GM18858 (cell line): ENCODE results near the gene DLX5.

Source experiments
- ATAC-seq: cut with Tn5 transposase; IDR thresholded peaks from one replicate; pipeline ENCODE4 v1.9.1; 2021; ENCODE audit not compliant: unreplicated experiment

DLX5 gene

DNA sequence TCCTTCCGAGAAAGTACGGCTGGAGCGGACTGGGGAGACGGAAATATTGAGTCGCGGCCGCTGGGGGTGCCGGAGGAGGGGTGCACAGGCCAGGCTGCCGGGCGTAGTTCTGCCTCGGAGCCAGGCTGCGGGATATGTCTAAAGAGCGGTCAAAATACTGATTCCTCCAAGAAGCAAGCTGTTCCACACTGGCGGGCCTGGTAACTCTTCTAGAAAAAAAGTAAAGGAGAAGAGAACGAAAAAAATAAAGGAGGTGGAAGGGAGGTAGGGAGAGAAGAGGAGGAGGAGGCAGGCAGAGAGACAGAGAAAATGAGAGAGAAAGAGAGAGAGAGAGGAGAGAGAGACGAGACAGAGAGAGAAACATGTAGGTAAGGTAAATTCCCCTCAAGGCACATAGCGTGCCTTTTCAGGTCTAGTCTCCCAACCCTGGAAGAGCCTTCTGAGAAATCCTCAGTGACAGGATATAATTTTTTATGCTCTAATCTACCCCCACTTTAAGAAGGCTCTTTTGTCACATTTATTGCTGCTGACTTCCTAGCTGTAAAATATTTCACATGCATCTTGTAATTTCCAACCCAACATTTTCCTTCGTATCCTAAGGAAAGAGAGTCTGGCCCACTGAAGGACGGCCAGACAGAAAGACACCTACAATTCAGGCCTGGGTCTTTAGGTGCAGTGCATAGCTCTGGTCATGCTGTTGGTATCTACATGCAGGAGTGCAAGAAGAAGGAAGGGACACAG, 5.7 kb downstream of the DLX5 start:
- ATAC-seq: no peak

DNA sequence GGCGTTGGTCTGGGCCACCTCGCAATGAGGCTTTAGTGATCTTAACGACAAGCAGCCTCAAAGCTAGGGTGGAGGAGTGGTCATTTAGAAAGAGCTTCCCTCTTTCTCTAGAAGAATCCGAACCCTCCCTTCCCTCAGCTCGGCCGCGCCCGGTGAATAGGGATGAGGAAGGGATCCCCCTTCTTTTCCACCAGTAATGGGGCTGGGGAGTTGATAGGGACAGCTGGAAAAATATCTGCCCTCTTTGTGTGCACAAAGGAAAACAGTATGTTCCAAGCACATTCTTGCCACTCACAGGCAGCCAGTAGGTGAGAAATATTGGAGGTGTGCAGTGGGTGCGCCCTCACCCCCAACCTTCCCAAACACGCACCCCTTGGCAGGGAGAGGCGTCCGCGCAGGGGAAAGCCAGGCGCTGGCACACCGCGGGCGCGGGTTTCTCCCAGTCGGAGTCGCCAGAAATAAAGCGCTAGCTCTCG, 6.5 kb downstream of the DLX5 start:
- no peak for ATAC-seq

DNA sequence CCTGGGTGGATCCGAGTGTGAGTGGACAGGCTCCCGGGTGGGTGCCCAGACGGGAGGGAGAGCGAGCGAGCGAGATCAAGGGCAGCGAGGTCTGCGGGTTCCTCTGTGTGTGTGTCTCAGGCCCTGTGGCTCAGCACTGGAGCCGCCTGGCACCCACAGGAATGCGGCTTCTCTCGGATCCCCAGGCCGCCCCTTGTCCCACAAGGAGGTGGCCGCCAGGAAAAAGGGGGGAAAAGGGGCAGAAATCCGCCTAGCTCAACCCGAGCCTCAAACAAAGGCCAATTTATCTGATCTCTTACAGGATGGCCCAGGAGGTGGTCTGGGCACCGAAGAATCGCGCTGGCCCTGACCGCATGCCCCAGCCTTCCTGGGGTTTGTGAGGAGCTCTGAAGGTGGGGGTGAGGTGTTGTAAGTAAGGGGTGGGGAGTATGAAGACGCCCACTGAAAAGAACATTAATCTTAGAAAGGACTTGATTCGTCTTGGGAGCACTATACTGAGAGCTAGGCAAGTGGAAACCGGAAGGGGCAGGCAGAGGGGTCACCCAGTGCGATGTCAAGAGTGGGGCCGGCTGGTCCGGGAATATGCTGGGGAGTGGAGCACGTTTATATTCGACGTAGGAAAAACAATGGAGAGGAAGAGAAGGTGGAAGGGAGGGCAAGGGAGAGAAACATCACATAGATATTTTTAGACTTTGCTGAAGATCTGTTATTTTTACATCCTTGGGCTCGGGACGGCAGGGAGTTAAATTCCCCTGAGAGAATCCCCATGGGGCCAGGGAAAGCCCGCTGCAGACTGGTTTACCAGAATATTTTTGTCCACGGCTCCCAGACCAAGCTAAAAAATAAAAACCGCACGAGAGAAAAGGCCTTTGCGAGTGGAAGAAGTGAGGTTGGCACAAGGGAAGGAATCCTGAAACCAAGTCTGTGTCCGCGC, 7.2 kb downstream of the DLX5 start:
- no peak for ATAC-seq

DNA sequence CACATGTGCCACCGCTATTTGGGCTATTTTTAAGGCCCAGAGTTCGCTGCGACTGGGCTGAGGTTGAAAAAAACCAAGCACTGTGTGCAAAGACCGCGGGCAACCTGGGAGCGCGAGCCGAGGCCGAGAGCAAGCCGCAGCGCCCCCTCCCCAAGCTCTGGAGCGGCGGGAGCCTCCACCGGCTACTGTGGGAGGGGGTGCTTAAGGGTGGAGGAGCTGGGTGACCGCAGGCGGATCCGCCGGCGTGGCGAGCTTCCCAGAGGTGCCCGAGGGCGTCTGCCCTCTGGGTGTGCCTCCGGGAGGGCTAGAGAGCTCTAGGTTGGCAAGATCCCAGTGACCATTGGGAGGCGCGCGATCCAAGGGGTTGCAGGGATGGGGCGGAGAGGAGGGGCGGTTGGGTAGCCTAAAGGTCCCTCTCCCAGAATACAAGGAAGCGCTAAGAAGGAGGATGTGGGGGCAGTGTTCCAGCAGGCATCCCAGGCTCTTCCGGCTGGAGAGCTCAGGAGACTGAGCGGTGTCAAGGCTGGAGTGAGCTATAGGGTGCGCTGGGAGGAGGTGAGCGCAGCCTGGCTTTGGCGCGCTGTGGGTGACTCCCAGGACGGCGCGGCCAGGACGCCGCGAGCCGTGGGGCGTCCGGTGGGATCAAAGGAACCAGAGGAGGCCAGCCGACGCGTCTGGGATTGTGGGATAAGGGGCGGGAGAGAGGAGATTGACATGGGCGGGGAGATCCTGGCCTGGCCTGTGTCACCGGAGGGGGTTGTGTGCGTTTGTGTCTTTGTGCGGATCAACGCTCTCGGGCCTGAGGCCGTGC, 8.0 kb downstream of the DLX5 start:
- ATAC-seq: no peak

DNA sequence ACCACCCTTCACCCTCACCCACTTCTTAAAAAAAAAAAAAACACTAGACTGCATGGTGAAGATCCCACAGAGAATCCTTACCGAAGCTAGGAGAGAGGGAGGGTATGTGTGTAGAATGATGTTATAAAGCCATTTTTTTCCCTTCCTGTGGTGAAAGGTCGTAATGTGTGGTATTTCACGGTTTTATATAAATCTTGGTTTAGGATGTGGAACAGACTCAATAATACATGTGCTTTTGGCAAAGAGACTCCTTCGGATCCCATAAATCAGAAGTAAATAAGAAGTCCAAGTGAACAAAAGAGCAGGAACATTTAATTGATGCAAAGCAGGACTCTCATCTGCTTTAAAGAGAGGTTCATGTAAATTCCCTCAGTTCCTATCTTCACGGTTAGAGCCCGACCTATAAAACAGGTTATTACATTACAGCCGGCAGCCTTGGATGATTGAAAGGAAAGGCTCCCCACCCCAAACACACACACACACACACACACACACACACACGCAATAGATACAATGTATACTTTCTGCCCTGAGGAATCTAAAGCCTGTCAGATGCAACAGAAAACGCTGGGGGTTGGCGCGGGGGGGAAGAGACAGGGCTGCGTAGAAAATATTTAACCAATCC, 8.8 kb downstream of the DLX5 start:
- no peak for ATAC-seq

DNA sequence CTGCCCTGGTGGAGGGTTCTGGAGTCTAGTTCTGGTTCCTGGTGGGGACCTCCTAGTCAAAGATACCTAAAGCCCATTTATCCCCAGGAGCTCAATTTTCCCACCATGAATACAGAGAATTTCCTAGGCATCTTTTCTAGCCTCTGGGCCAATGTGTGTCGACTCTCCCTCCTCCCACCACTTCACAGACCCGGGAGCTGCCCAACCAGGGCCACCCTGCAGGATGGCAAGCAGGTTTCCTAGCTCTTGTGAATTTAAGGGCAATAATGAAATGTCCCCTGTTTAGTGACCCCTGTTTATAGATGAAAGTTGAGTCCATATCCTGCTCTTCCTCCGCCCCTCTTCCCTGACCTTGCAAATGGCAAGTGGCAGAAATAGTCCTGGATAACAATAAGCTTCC, 9.4 kb downstream of the DLX5 start:
- ATAC-seq: no peak

DNA sequence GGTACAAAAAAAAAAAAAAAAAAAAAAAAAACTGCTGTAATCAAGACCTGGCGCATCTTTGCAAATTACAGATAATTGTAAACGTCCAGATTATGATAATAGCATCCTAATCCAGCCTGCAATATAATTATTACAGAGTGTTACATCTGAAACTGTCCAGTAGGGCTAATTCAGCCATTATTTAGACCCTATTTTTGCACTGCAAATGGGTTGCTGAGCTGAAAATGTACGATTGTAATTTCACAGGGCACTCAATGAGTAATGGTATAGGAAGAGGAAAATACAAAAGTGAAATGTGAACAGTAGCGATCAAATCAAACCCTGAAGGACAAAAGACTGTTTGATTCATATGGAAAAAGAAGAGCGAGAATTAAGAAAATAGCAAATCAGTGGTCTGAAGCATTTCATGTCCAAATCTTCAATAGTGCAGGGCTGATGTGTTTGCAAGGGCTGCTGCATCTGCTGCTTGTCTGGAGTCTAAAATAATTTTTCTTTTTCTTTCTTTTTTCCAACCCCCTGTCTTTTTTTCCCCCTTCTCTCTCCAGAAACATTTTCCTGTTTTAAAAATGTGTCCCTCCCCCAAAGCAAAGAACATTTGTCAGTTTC, 10.4 kb downstream of the DLX5 start:
- ATAC-seq: no peak

DNA sequence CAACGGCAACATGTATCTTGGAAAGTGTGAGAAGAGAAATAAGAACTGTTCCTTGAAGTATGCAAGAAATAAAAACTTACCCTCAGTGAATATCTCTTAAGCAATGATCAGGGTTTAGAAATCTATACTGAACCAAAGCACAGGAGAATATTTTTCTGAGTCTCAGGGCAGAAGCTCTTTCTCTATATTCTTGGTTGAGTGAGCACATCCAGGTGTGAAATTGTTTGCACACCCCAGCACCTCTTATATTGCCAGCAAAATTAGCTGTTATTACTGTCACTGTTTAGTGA, 10.8 kb downstream of the DLX5 start:
- ATAC-seq: no peak

DNA sequence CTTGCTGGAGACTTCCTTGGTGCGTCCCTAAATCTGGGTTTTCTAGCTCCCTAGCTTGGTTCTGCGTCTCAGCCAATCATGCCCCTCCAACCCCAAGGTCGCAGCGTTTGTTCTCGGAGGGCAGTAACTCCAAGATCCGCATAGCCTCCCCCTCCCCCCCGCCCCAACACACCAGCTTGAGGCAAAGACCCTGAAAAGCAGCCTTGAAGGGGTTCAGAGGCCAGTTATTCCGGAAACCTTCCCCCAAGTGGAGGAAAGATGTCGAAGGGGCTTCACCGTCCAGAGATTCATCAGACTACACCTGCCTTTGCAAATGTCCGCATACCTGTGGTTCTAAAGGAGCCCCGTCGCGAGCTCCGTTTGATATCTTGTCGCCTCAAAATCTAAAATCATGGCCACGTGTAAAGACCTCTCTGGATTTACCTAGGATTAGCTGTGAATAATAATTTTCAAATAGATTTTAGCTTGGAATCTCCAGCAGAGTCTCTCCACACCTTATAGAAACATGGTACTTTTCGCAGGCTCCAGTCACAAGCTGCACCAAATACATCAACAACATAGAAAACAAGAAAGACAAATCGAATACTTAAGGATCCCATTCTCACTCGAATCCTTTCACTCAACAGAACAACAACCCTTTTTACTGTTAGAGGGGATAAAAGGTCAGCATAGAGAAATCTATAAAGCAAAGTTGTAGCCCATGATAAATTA, 11.3 kb downstream of the DLX5 start:
- ATAC-seq: no peak

DNA sequence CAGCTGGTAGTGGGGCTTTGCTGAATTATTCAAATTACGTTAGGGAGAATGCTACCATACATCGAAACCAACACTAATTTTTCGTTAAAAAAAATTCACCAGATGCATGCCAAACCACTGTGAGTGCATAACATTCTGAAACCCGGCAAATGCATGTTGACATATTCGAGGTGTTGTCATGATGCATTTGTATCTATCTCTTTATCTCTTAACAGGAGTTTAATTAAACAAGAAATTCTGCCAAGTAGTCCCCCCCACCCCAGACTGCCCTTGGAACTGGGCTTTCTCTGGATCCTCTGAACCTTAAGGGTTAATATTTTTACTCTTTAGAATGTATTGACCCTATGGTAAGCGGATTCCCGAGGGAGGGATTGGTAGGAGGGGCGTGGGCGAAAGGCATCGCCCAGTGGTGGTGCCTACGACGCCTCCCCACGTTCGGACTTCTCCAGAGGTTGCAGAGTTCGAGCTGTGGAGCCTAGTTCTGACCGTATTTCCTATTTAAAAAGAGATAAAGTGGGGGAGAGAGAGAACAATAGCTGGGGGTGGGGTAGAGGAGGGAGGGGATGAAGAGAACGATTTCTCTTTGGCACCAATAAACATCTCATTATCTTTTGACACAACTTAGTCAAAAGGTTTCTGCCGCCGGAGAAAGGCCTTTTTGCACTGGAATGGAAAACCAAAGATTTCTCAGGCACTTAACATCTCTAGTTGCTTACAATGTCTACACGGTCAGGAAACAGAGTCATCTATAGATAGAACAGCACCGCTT, 12.1 kb downstream of the DLX5 start:
- no peak for ATAC-seq

DNA sequence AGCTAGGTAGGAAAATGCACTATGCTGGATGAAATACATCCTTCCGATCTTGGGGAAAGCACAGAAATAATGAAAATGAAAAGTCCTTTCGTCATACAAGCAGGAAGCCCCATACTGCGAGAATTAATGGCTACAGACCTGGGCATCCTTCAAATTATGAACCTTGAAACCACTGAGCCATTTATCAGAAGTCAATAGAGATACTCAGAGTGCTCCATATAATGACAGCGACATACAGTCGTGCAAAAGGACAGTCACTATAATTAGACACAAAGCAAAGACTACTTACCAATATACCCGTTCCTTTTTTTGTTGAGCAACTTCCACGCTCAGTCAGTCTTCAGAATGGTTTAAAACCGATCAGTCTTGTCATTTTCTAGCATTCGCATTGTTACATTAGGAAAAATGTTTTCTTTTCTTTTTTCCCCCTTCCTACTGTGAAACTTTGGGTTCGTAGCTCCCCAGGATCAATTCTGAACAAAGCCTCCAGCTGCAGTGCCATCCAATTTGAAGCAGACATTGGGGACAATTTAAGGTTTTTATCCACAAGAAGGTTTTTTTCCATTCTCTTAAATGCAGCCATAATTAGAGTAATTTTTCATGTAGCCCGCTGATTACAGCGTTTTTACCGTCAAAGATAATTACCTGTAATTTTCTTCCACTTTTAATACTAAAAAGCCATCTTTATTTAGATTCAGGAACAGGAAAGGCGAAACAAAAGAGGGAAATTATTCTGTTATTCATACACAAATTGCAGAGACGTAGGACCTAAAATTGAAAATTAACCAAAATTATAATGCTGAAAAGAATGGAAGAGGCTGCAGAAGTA, 12.9 kb downstream of the DLX5 start:
- no peak for ATAC-seq

DNA sequence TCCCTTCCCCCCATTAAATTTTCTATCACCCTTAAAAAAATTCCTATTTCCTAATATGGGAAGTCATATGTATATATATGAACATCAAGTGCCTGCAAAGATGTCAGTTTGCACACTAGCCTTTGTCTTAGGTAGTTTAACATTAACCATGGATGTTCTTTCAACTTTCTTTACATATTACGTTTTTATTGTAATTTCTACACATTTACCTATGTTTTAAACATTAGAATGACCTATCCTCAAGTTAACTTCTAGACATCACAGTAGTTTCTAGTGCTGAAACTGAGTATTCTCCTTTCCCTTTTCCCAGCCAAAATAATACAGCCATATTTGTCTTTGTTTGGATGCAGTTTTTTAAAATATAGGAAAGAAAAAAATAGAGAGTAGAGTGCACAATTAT, 13.5 kb downstream of the DLX5 start:
- no peak for ATAC-seq

DNA sequence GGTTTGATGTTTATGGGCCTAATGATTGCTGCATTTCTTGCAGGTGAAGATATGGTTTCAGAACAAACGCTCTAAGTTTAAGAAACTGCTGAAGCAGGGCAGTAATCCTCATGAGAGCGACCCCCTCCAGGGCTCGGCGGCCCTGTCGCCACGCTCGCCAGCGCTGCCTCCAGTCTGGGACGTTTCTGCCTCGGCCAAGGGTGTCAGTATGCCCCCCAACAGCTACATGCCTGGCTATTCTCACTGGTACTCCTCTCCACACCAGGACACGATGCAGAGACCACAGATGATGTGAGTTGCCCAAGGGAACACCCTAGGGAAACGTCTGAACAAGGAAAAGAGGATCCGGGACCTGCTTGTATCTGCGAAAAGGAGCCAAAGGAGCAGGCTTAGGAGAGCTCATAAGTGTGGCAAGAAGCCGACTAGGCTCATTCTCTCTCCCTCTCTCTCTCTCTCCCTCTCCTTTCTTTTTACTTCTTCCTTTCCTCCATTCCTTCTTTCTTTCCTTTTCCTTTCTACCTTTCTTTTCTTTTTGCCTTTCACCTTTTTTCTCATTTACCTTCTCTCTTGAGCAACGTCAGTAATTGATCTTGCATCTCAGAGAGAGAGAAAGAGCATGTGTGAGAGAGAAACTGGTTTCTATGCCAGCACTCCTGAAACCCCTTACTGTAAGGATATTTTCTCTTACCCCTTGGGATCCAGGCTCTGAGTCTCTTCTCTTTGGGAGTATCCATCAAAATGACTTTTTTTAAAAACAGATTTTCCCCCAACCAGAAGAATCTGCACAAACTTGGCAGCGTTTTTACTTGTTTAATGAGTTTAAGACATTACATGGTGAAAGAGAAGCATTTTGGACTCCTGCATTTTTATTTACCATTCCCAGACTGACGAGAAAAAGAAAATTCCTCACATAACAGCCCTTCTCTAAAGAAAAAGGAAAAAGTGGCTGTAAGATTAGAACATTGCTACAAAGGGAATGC, 14.6 kb downstream of the DLX5 start:
- no peak for ATAC-seq

DNA sequence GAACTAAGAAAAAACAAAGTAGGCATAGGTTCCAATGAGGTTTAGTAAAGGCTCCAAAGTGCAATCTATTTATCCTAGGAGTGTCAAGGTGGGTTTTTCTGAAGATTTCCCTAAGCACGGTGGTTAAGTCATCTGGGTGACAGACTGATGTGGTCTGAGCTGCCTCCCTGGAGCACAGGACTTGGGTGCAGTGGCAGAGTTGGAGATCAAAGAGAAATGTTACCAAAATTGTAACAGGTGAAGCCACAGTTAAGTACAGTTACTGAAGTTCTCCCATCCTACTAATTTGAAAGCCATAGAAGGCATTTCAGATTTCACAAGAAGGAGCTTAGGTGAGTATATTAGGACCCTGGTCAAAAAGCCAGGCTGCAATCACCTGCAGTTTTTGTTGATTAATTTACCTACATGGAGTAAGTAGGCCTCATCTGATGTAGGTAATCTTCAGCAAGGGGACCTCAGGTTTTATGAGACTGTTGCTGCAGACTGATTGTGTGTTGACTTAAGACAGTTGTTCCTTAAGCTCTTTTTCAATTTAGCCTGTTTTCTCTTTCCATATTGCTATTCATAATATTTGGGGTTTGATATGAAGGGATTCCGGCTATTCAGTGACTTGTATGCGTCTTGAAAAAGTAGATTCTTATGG, 16.2 kb downstream of the DLX5 start:
- no peak for ATAC-seq

DNA sequence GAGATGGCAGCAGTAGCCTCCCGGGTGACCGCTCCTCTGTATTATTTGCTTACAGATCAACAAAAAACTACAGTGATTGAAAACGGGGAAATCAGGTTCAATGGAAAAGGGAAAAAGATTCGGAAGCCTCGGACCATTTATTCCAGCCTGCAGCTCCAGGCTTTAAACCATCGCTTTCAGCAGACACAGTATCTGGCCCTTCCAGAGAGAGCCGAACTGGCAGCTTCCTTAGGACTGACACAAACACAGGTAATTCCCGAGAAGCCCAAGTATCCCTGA, 17.1 kb downstream of the DLX5 start:
- ATAC-seq: no peak

DNA sequence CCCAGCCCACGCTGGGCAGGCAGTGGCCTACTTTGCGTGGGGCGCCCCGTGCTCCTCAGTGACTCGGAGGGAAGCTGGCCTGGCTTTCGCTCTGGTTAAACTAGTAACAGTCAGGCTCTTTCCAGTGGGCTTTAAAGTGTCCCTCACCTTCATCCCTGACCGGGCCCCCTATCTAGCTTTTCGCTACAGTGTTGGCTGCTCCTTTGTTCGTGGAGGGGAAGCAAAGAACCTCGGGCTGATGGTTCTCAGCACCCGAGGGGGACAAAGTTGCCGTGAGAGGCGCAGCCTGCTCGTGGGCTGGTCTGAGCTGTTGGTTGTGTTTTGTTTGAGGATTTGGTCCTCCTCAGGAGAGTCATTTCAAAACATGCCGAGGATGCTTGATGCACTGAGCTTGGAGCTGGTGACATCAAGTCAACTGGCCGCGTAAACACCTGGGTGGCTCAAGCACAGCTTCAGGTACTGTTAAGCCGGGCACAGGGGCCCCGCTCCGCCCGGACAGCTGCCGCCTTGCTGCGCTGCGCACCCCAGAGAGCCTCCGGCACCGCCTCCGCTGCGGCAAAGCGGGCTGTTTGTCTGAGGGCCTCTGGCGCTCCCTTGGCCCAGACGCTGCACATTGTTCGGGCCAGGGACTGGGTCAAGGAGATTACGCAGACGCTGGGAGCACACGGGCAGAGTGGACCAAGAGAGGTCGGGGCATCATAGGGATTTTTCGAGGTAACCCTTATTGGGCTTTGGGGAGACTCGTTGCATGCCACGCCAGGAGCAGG, 17.6 kb downstream of the DLX5 start:
- ATAC-seq: no peak
